Left lung (tissue), 10 donors: ENCODE data around the gene TNFRSF6B. TPM values are rescaled to one million over a fixed set of nuclear protein-coding genes. Genes with fewer than 3 reads are reported as not detected.

ENCODE experiments used
- ATAC-seq: fragments of 200-7000 bp; cut with Tn5 transposase; one replicate; pipeline ENCODE4 v1.9.1; 2020; ENCODE audit warnings: moderate library complexity
- DNase-seq, 4 donors: peaks; one replicate each; pipeline ENCODE4 v3.0.0-alpha.2; 2013 to 2020
- H3K27ac ChIP-seq, 2 donors: fragments of 200-600 bp; sonication (generic) in 1 of 2; one replicate each; pipeline versions ENCODE4 v1.5.0 to v1.8.0; 2020 to 2021
- H3K27me3 ChIP-seq, 2 donors: fragments of 200-600 bp; sonication (generic) in 1 of 2; one replicate each; pipeline versions ENCODE4 v1.5.0 to v1.8.0; 2020 to 2021
- H3K36me3 ChIP-seq, 2 donors: fragments of 200-600 bp; sonication (generic) in 1 of 2; one replicate each; pipeline versions ENCODE4 v1.5.0 to v1.8.0; 2020 to 2021
- H3K4me1 ChIP-seq, 2 donors: fragments of 200-600 bp; one replicate each; pipeline ENCODE4 v1.8.0; 2021
- H3K4me3 ChIP-seq, 2 donors: fragments of 200-600 bp; sonication (generic) in 1 of 2; one replicate each; pipeline versions ENCODE4 v1.5.0 to v1.8.0; 2020 to 2021; ENCODE audit warnings: mild to moderate bottlenecking in 1 of 2
- H3K9me3 ChIP-seq, 2 donors: fragments of 200-600 bp; sonication (generic) in 1 of 2; one replicate each; pipeline versions ENCODE4 v1.5.0 to v1.8.0; 2020 to 2021
- CTCF ChIP-seq, 2 donors: fragments of 200-600 bp; sonication (generic) in 1 of 2; IDR thresholded peaks; one replicate each; pipeline versions ENCODE4 v1.5.0 to v1.8.0; 2021; ENCODE audit warnings: antibody characterized with exemption in 2 of 2
- intact Hi-C, 2 donors: fragments of 100-400 bp; cut with DNase I; formaldehyde crosslinking; loops; one replicate each; pipeline versions ENCODE4 v1.11.2 to v1.14.2; 2022
- polyA plus RNA-seq, 6 donors: library from polyadenylated mRNA; unstranded; fragments of 120-200 nt; gene quantifications; one replicate each; pipeline ENCODE4 v1.2.1, GENCODE V29; 2013; ENCODE audit not compliant: insufficient read length in 6 of 6
- total RNA-seq, 2 donors: library from RNA; stranded (reverse); fragmentation: NEBNext Ultra II Directional; extraction: Animal tissue kit (Norgen Biotek cat#: 25700); gene quantifications; one replicate each; pipeline ENCODE4 v1.2.1, GENCODE V29; 2021
- donor health status: DM: no; HTN: yes; CAD: no.
- donor health status: DM: no; HTN: no; CAD: no.

The TNFRSF6B gene
- total and polyA plus RNA-seq, 8 donors: 1.6 to 17.6 (median 2.7) TPM

- H3K27ac ChIP-seq: no peak overlapping the region
- TF ChIP-seq CTCF (IDR thresholded peaks at IDR 0.05): no peak
These were observed 40.0 kb upstream of the TNFRSF6B start for GRCh38 chr20:63656451-63656850.

GRCh38 chr20:63657260-63657936, 39.1 kb upstream of the TNFRSF6B start:
- no peak for DNase-seq
- peaks cover 0 to 19% of the 10 kb centered on the region in 2 donors for H3K36me3 ChIP-seq
- no peak for ATAC-seq
- peaks cover 13 to 42% of the 10 kb centered on the region in 2 donors for H3K4me1 ChIP-seq
- H3K27ac ChIP-seq: peak overlapping the region; percentile 81 to 82
- H3K9me3 ChIP-seq: no peaks in the 10 kb centered on the region
- peak overlapping the region; percentile 80 to 82 for H3K4me3 ChIP-seq
- no peak for TF ChIP-seq CTCF (IDR thresholded peaks at IDR 0.05)
- peaks cover 4 to 26% of the 10 kb centered on the region in 2 donors for H3K27me3 ChIP-seq
- intact Hi-C loops: no loop called here

More at GRCh38 chr20:63656451-63656850, 40.0 kb upstream of the TNFRSF6B start:
- DNase-seq (no peak), ATAC-seq (no peak)
- intact Hi-C loops: no loop called here
- Histone ChIP-seq H3K36me3 (peaks cover 0 to 10% of the 10 kb centered on the region in 2 donors), H3K4me1 (peaks cover 19 to 51% of the 10 kb centered on the region in 2 donors), H3K9me3 (no peaks in the 10 kb centered on the region), H3K4me3 (no peak overlapping the region), H3K27me3 (peaks cover 13 to 35% of the 10 kb centered on the region in 2 donors)

- peak; percentile 97 for ATAC-seq
- H3K4me1 ChIP-seq: peaks cover 13 to 34% of the 10 kb centered on the region in 2 donors
These were observed 38.3 kb upstream of the TNFRSF6B start, which contains the start of gene RTEL1 for GRCh38 chr20:63657937-63658748. Gene RTEL1 (plus strand): TSS chr20:63658312. CDS start chr20:63659403, 1,091 bp downstream.

GRCh38 chr20:63658749-63659187, 37.7 kb upstream of the TNFRSF6B start:
- DNase-seq: no peak
- no peak for TF ChIP-seq CTCF (IDR thresholded peaks at IDR 0.05)
- Histone ChIP-seq H3K36me3 (peaks cover 0 to 33% of the 10 kb centered on the region in 2 donors), H3K9me3 (no peaks in the 10 kb centered on the region), H3K4me3 (peak overlapping the region; percentile 80 to 82), H3K27ac (peak overlapping the region; percentile 71 to 81), H3K27me3 (peaks cover 0 to 14% of the 10 kb centered on the region in 2 donors), H3K4me1 (peaks cover 13 to 30% of the 10 kb centered on the region in 2 donors)
- intact Hi-C loops: no loop called here
- peak; percentile 30 for ATAC-seq

More at GRCh38 chr20:63657937-63658748, 38.3 kb upstream of the TNFRSF6B start, which contains the start of gene RTEL1:
- H3K27ac ChIP-seq: peak within 1 kb of the TSS; percentile 81 to 82
- H3K27me3 ChIP-seq: peaks cover 0 to 18% of the 10 kb centered on the region in 2 donors
- no peak for TF ChIP-seq CTCF (IDR thresholded peaks at IDR 0.05)
- peak; percentile 93 to 98 (median 95) for DNase-seq
- intact Hi-C loops: no loop called here
- H3K9me3 ChIP-seq: no peaks in the 10 kb centered on the region
- H3K36me3 ChIP-seq: peaks cover 0 to 27% of the 10 kb centered on the region in 2 donors
- H3K4me3 ChIP-seq: peak within 1 kb of the TSS; percentile 80 to 82
